ENCODE measurements around the gene DAPK2. TPM values are rescaled to one million over a fixed set of nuclear protein-coding genes. Genes with fewer than 3 reads are reported as not detected.

DAPK2 gene
- total and polyA plus RNA-seq, 2 of the 4 experiments (the other 2 are of a cell fraction) = 0.34 to 0.36 TPM

- WGBS, 2 experiments (ENCODE audit: extremely low coverage in 2 of 2, insufficient read length in 1 of 2) = 88% methylated on average over 14 of the region's 19 CpGs; no CpG with 5 or more reads in 1 of the 2 experiments
- Histone ChIP-seq H3K27ac (ENCODE audit: insufficient read depth, low read length) (no peak overlapping the region), H4K8ac (ENCODE audit: low read depth in 2 of 2, low read length in 2 of 2) (no peak overlapping the region), H4K91ac (ENCODE audit: insufficient read depth, low read depth, low read length) (no peak overlapping the region), H3K18ac (ENCODE audit: low read depth, low read length) (no peak overlapping the region), H3K4me3 (ENCODE audit: insufficient read depth, low read depth, low read length) (no peak overlapping the region), H2AK9ac (replicated peaks; ENCODE audit: low read depth, low read length, poor library complexity) (no peak overlapping the region), H3K56ac (ENCODE audit: extremely low read depth, insufficient read depth, low read length) (no peak overlapping the region), H4K20me1 (ENCODE audit: insufficient read depth, low read length) (no peaks in the 10 kb centered on the region; the same call in 1 of the 2 replicates), H2BK120ac (ENCODE audit: low read depth, low read length) (no peak overlapping the region), H3K9me3 (ENCODE audit: control insufficient read depth, insufficient read depth, low read length) (no peaks in the 10 kb centered on the region), H3K4me2 (ENCODE audit: low read depth, low read length) (no peak overlapping the region), H3K4ac (ENCODE audit: low read depth, low read length) (no peak overlapping the region), H3K27me3 (ENCODE audit: control insufficient read depth, insufficient read depth, low read length) (no peaks in the 10 kb centered on the region), H3K14ac (replicated peaks; ENCODE audit: low read depth, low read length) (no peak overlapping the region), H2AFZ (replicated peaks; ENCODE audit: low read length, poor library complexity) (peak overlapping the region; percentile 14), H2BK5ac (ENCODE audit: low read depth, low read length, poor library complexity, severe bottlenecking) (no peak overlapping the region), H4K5ac (ENCODE audit: low read depth, low read length) (no peak overlapping the region), H3K9ac (ENCODE audit: low read depth, low read length) (no peak overlapping the region), H3K23ac (ENCODE audit: low read depth, low read length) (no peak overlapping the region), H2BK15ac (ENCODE audit: low read depth, low read length) (no peak overlapping the region), H3K9me1 (ENCODE audit: insufficient read depth, low read length) (no peaks in the 10 kb centered on the region; the same call in none of the 2 replicates), H3K4me1 (ENCODE audit: control insufficient read depth, insufficient read depth, low read length) (peaks cover 13% of the 10 kb centered on the region; the same call in 1 of the 2 replicates), H2AK5ac (ENCODE audit: low read depth, low read length) (no peak overlapping the region), H3K79me1 (ENCODE audit: low read depth in 1 of 2, low read length in 2 of 2) (no peaks in the 10 kb centered on the region), H3K36me3 (ENCODE audit: control insufficient read depth, insufficient read depth, low read length) (no peaks in the 10 kb centered on the region), H2BK20ac (ENCODE audit: low read depth, low read length) (no peak overlapping the region)
- intact Hi-C loops (cut with micrococcal nuclease) (no loop called here), in situ Hi-C loops (cut with MboI; ENCODE audit: low sequenced_read_pairs) (no loop called here), dilution Hi-C loops (cut with HindIII; ENCODE audit: low sequenced_read_pairs, unreplicated experiment) (no loop called here)
- POLR2A ChIA-PET (ENCODE audit: unreplicated experiment) = no interaction called here
- CTCF ChIA-PET = interaction anchor here (0.5 kb wide), 1 partner anchor 144 kb away, joined by 3 read pairs; no protein-coding TSS in a partner anchor
- no TSS peak for BruUV-seq (replicated peaks)
- DNase-seq = no peak
- TF ChIP-seq RAD21 (IDR thresholded peaks at IDR 0.05; ENCODE audit: low read length) = peak; percentile 31; the same call in 1 of the 2 replicates
- TF ChIP-seq MXI1 (IDR thresholded peaks at IDR 0.05; ENCODE audit: borderline replicate concordance, low read depth, low read length) = no peak
- TF ChIP-seq, protein P1, sequence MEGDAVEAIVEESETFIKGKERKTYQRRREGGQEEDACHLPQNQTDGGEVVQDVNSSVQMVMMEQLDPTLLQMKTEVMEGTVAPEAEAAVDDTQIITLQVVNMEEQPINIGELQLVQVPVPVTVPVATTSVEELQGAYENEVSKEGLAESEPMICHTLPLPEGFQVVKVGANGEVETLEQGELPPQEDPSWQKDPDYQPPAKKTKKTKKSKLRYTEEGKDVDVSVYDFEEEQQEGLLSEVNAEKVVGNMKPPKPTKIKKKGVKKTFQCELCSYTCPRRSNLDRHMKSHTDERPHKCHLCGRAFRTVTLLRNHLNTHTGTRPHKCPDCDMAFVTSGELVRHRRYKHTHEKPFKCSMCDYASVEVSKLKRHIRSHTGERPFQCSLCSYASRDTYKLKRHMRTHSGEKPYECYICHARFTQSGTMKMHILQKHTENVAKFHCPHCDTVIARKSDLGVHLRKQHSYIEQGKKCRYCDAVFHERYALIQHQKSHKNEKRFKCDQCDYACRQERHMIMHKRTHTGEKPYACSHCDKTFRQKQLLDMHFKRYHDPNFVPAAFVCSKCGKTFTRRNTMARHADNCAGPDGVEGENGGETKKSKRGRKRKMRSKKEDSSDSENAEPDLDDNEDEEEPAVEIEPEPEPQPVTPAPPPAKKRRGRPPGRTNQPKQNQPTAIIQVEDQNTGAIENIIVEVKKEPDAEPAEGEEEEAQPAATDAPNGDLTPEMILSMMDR (conservative IDR thresholded peaks at IDR 0.05; ENCODE audit: low read depth, low read length) = peak; percentile 26
- ATAC-seq (ENCODE audit: low read depth) = no peak
These were observed 63.1 kb downstream of the DAPK2 start for GRCh38 chr15:63983061-63983711.
